HG02973 (cell line): ENCODE measurements around the gene PKNOX1.
"Not testable (repeated sequence)": the region's sequence is repeated elsewhere in the genome, so short reads cannot be mapped to it uniquely, and the experiment has no call there.

Experiments
- ATAC-seq: cut with Tn5 transposase; IDR thresholded peaks from one replicate; pipeline ENCODE4 v1.9.1; 2021; ENCODE audit warnings: moderate library complexity; ENCODE audit not compliant: unreplicated experiment

PKNOX1 gene

GRCh38 chr21:43015906-43016540, 41.7 kb downstream of the PKNOX1 start:
- ATAC-seq, result no peak

GRCh38 chr21:43016728-43017127, 42.4 kb downstream of the PKNOX1 start:
- ATAC-seq, result no peak

GRCh38 chr21:43018519-43018918, 44.2 kb downstream of the PKNOX1 start:
- ATAC-seq, result no peak

- no peak for ATAC-seq
These were observed 45.8 kb downstream of the PKNOX1 start for GRCh38 chr21:43020177-43020576.

GRCh38 chr21:43020771-43021170, 46.4 kb downstream of the PKNOX1 start:
- ATAC-seq, result no peak

GRCh38 chr21:43021191-43021590, 46.8 kb downstream of the PKNOX1 start:
- no peak for ATAC-seq

GRCh38 chr21:43021756-43022600, 47.6 kb downstream of the PKNOX1 start:
- no peak for ATAC-seq

- ATAC-seq, result no peak
These were observed 48.8 kb downstream of the PKNOX1 start for GRCh38 chr21:43023175-43023574.

GRCh38 chr21:43024439-43025136, 50.2 kb downstream of the PKNOX1 start:
- ATAC-seq, result no peak

- ATAC-seq, result no peak
These were observed 51.3 kb downstream of the PKNOX1 start for GRCh38 chr21:43025636-43026180.

GRCh38 chr21:43027846-43028731, 53.7 kb downstream of the PKNOX1 start:
- no peak for ATAC-seq

- ATAC-seq, result no peak
These were observed 55.4 kb downstream of the PKNOX1 start for GRCh38 chr21:43029785-43030184.

GRCh38 chr21:43031121-43031619, 56.8 kb downstream of the PKNOX1 start:
- no peak for ATAC-seq

GRCh38 chr21:43034101-43034500, 59.7 kb downstream of the PKNOX1 start:
- ATAC-seq, result no peak

- ATAC-seq, result no peak
These were observed 60.5 kb downstream of the PKNOX1 start for GRCh38 chr21:43034826-43035225.

GRCh38 chr21:43036889-43037288, 62.5 kb downstream of the PKNOX1 start:
- not testable (repeated sequence) for ATAC-seq

- ATAC-seq, result not testable (repeated sequence)
These were observed 63.7 kb downstream of the PKNOX1 start for GRCh38 chr21:43037918-43038658.

- not testable (repeated sequence) for ATAC-seq
These were observed 64.3 kb downstream of the PKNOX1 start for GRCh38 chr21:43038659-43039044.

- ATAC-seq, result not testable (repeated sequence)
These were observed 67.8 kb downstream of the PKNOX1 start for GRCh38 chr21:43042169-43042568.

- ATAC-seq, result not testable (repeated sequence)
These were observed 68.9 kb downstream of the PKNOX1 start for GRCh38 chr21:43043291-43043690.
